Measurements from ENCODE around the gene WASF3. TPM values are rescaled to one million over a fixed set of nuclear protein-coding genes. Genes with fewer than 3 reads are reported as not detected.

WASF3 gene
- total RNA-seq, 1 donor from 2014 or later, result 25.8 TPM

DNA sequence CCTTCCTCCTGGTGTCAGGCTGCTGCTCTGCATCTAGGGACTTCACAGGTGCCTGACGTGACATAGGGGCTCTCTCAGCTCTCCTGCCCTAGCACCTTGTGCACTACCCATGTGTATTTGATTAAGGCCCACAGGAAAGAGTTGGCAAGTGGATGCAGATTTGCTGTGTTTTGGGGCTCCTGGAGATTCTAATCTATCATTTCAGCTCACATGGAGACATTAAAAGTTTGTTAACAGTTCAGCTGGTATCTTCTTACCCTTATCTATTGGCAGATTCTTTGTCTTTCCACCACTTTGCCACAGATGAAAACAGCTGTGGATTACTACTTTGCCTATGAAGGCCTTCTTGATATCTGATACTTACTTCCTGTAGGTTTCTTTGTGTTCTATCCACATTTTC, 41.9 kb downstream of the WASF3 start:
- no peak for DNase-seq (ENCODE audit: low read depth)
- no peak overlapping the region for H3K4me3 Mint-ChIP-seq (ENCODE audit: unreplicated experiment)
- H3K4me1 Mint-ChIP-seq (ENCODE audit: low read depth, unreplicated experiment), result peaks cover 24% of the 10 kb centered on the region
- Histone ChIP-seq H2AFZ (ENCODE audit: low read depth, low read length) (no peak overlapping the region), H3K4me3 (ENCODE audit: insufficient read depth, low read depth, low read length) (no peak overlapping the region), H3K9ac (ENCODE audit: low read length) (peak overlapping the region; percentile 44), H3K27ac (ENCODE audit: low read depth, low read length) (peak overlapping the region; percentile 39), H3K9me3 (ENCODE audit: insufficient read depth, low read depth, low read length) (no peaks in the 10 kb centered on the region), H3K79me2 (ENCODE audit: insufficient read depth, low read length) (peaks cover 39% of the 10 kb centered on the region), H3K4me2 (ENCODE audit: low read length) (peak overlapping the region; percentile 43), H3K4me1 (ENCODE audit: insufficient read depth, low read length) (peaks cover 29% of the 10 kb centered on the region), H3K27me3 (ENCODE audit: insufficient read depth, low read length) (no peaks in the 10 kb centered on the region), H4K20me1 (ENCODE audit: insufficient read depth, low read length) (peaks cover 38% of the 10 kb centered on the region), H3K36me3 (ENCODE audit: insufficient read depth, low read length) (no peaks in the 10 kb centered on the region)
- no peaks in the 10 kb centered on the region for H3K27me3 Mint-ChIP-seq (ENCODE audit: low read depth, unreplicated experiment)
- FAIRE-seq, result no peak
- no peak for TF ChIP-seq EZH2 (IDR thresholded peaks at IDR 0.05; ENCODE audit: insufficient read depth, low read length)
- TF ChIP-seq CTCF (IDR thresholded peaks at IDR 0.05; ENCODE audit: insufficient read depth, low read depth, low read length), result no peak
- no peak overlapping the region for H3K27ac Mint-ChIP-seq (ENCODE audit: unreplicated experiment)
- H3K36me3 Mint-ChIP-seq (ENCODE audit: low read depth, unreplicated experiment), result no peaks in the 10 kb centered on the region
- H3K9me3 Mint-ChIP-seq (ENCODE audit: unreplicated experiment), result peaks cover 6% of the 10 kb centered on the region

- Histone ChIP-seq H3K27ac (ENCODE audit: low read depth, low read length) (no peak overlapping the region), H3K4me3 (ENCODE audit: insufficient read depth, low read depth, low read length) (no peak overlapping the region), H3K79me2 (ENCODE audit: insufficient read depth, low read length) (peaks cover 41% of the 10 kb centered on the region), H3K4me1 (ENCODE audit: insufficient read depth, low read length) (peaks cover 29% of the 10 kb centered on the region), H3K9me3 (ENCODE audit: insufficient read depth, low read depth, low read length) (no peaks in the 10 kb centered on the region), H2AFZ (ENCODE audit: low read depth, low read length) (no peak overlapping the region), H3K9ac (ENCODE audit: low read length) (peak overlapping the region; percentile 44), H4K20me1 (ENCODE audit: insufficient read depth, low read length) (peaks cover 39% of the 10 kb centered on the region), H3K36me3 (ENCODE audit: insufficient read depth, low read length) (no peaks in the 10 kb centered on the region), H3K27me3 (ENCODE audit: insufficient read depth, low read length) (no peaks in the 10 kb centered on the region), H3K4me2 (ENCODE audit: low read length) (peak overlapping the region; percentile 43)
- no peak for FAIRE-seq
- H3K4me1 Mint-ChIP-seq (ENCODE audit: low read depth, unreplicated experiment), result peaks cover 20% of the 10 kb centered on the region
- peaks cover 6% of the 10 kb centered on the region for H3K9me3 Mint-ChIP-seq (ENCODE audit: unreplicated experiment)
- DNase-seq (ENCODE audit: low read depth), result no peak
- H3K27ac Mint-ChIP-seq (ENCODE audit: unreplicated experiment), result no peak overlapping the region
- H3K4me3 Mint-ChIP-seq (ENCODE audit: unreplicated experiment), result no peak overlapping the region
- no peaks in the 10 kb centered on the region for H3K27me3 Mint-ChIP-seq (ENCODE audit: low read depth, unreplicated experiment)
- TF ChIP-seq EZH2 (IDR thresholded peaks at IDR 0.05; ENCODE audit: insufficient read depth, low read length), result no peak
- TF ChIP-seq CTCF (IDR thresholded peaks at IDR 0.05; ENCODE audit: insufficient read depth, low read depth, low read length), result no peak
- no peaks in the 10 kb centered on the region for H3K36me3 Mint-ChIP-seq (ENCODE audit: low read depth, unreplicated experiment)
Observed at GRCh38 chr13:26599860-26600259, 42.4 kb downstream of the WASF3 start.

GRCh38 chr13:26600343-26600742, 42.9 kb downstream of the WASF3 start:
- H3K4me2 ChIP-seq (ENCODE audit: low read length), result peak overlapping the region; percentile 7
- no peaks in the 10 kb centered on the region for H3K9me3 ChIP-seq (ENCODE audit: insufficient read depth, low read depth, low read length)
- H4K20me1 ChIP-seq (ENCODE audit: insufficient read depth, low read length), result peaks cover 41% of the 10 kb centered on the region
- no peak overlapping the region for H3K27ac Mint-ChIP-seq (ENCODE audit: unreplicated experiment)
- no peaks in the 10 kb centered on the region for H3K36me3 Mint-ChIP-seq (ENCODE audit: low read depth, unreplicated experiment)
- peak; percentile 17 for FAIRE-seq
- H3K27me3 ChIP-seq (ENCODE audit: insufficient read depth, low read length), result no peaks in the 10 kb centered on the region
- H3K9ac ChIP-seq (ENCODE audit: low read length), result no peak overlapping the region
- peaks cover 41% of the 10 kb centered on the region for H3K79me2 ChIP-seq (ENCODE audit: insufficient read depth, low read length)
- H3K4me1 ChIP-seq (ENCODE audit: insufficient read depth, low read length), result peaks cover 29% of the 10 kb centered on the region
- H3K4me3 Mint-ChIP-seq (ENCODE audit: unreplicated experiment), result peak overlapping the region; percentile 20
- TF ChIP-seq CTCF (IDR thresholded peaks at IDR 0.05; ENCODE audit: insufficient read depth, low read depth, low read length), result no peak
- TF ChIP-seq EZH2 (IDR thresholded peaks at IDR 0.05; ENCODE audit: insufficient read depth, low read length), result no peak
- DNase-seq (ENCODE audit: low read depth), result peak; percentile 20
- no peak overlapping the region for H3K4me3 ChIP-seq (ENCODE audit: insufficient read depth, low read depth, low read length)
- H3K36me3 ChIP-seq (ENCODE audit: insufficient read depth, low read length), result no peaks in the 10 kb centered on the region
- peaks cover 20% of the 10 kb centered on the region for H3K4me1 Mint-ChIP-seq (ENCODE audit: low read depth, unreplicated experiment)
- H3K27me3 Mint-ChIP-seq (ENCODE audit: low read depth, unreplicated experiment), result no peaks in the 10 kb centered on the region
- H3K9me3 Mint-ChIP-seq (ENCODE audit: unreplicated experiment), result peaks cover 6% of the 10 kb centered on the region
- no peak overlapping the region for H3K27ac ChIP-seq (ENCODE audit: low read depth, low read length)
- no peak overlapping the region for H2AFZ ChIP-seq (ENCODE audit: low read depth, low read length)
